GM18508 (cell line): ENCODE data around the gene ANO8.

Experiments
- ATAC-seq: cut with Tn5 transposase; IDR thresholded peaks from one replicate; pipeline ENCODE4 v1.9.1; 2021; ENCODE audit warnings: moderate number of reproducible peaks; ENCODE audit not compliant: insufficient read depth, unreplicated experiment

ANO8 gene

GRCh38 chr19:17329366-17330261, 5.0 kb downstream of the ANO8 start:
- no peak for ATAC-seq

GRCh38 chr19:17328517-17329365, 5.9 kb downstream of the ANO8 start:
- ATAC-seq: no peak

GRCh38 chr19:17327654-17328516, 6.8 kb downstream of the ANO8 start:
- no peak for ATAC-seq

- no peak for ATAC-seq
Observed at GRCh38 chr19:17327068-17327653, 7.5 kb downstream of the ANO8 start.

- ATAC-seq: no peak
Observed at GRCh38 chr19:17326595-17326966, 8.1 kb downstream of the ANO8 start.

GRCh38 chr19:17325881-17326594, 8.6 kb downstream of the ANO8 start:
- ATAC-seq: no peak

- ATAC-seq: no peak
Observed at GRCh38 chr19:17325133-17325532, 9.5 kb downstream of the ANO8 start.

GRCh38 chr19:17324357-17325114, 10.1 kb downstream of the ANO8 start:
- ATAC-seq: no peak

GRCh38 chr19:17323964-17324332, 10.7 kb downstream of the ANO8 start:
- no peak for ATAC-seq

GRCh38 chr19:17323300-17323963, 11.2 kb downstream of the ANO8 start:
- no peak for ATAC-seq

GRCh38 chr19:17322854-17323253, 11.8 kb downstream of the ANO8 start:
- no peak for ATAC-seq

GRCh38 chr19:17321655-17322489, 12.8 kb downstream of the ANO8 start:
- no peak for ATAC-seq

- ATAC-seq: no peak
Observed at GRCh38 chr19:17320435-17320834, 14.2 kb downstream of the ANO8 start.

- no peak for ATAC-seq
Observed at GRCh38 chr19:17319473-17320238, 15.0 kb downstream of the ANO8 start.

- ATAC-seq: no peak
Observed at GRCh38 chr19:17318966-17319365, 15.7 kb downstream of the ANO8 start.

GRCh38 chr19:17314007-17314593, 20.6 kb downstream of the ANO8 start:
- ATAC-seq: no peak
